Activated naive CD4-positive, alpha-beta T cell treated with anti-CD3 and anti-CD28 coated beads, Interleukin-2, amount 10 ng/mL, durations not matched to agents 7 days and 5 days (primary cell): ENCODE results near the gene LEO1.
"Not testable (repeated sequence)": the region's sequence is repeated elsewhere in the genome, so short reads cannot be mapped to it uniquely, and the experiment has no call there.

ENCODE experiments used
- CTCF ChIA-PET: fragments of 350-600 bp; sonication (Branson Sonifier 250); formaldehyde crosslinking; loops from one replicate; lab custom pipeline; 2021; ENCODE audit warnings: antibody characterized with exemption; lab: Charles Lee
- DNase-seq: peaks from one replicate; pipeline ENCODE4 v3.0.0-alpha.2; 2020
- H3K27ac Mint-ChIP-seq: one replicate; pipeline ENCODE4 v1.8.0; 2021; ENCODE audit warnings: mild to moderate bottlenecking, moderate library complexity, mixed read lengths
- H3K27me3 Mint-ChIP-seq: one replicate; pipeline ENCODE4 v1.8.0; 2021; ENCODE audit warnings: mild to moderate bottlenecking, mixed read lengths
- H3K36me3 Mint-ChIP-seq: one replicate; pipeline ENCODE4 v1.8.0; 2021; ENCODE audit warnings: mixed read lengths
- H3K4me1 Mint-ChIP-seq: one replicate; pipeline ENCODE4 v1.8.0; 2021; ENCODE audit warnings: mixed read lengths
- H3K4me3 Mint-ChIP-seq: one replicate; pipeline ENCODE4 v1.8.0; 2021; ENCODE audit warnings: mild to moderate bottlenecking, moderate library complexity, mixed read lengths
- H3K9me3 Mint-ChIP-seq: one replicate; pipeline ENCODE4 v1.8.0; 2021; ENCODE audit warnings: mixed read lengths

The LEO1 gene

DNA sequence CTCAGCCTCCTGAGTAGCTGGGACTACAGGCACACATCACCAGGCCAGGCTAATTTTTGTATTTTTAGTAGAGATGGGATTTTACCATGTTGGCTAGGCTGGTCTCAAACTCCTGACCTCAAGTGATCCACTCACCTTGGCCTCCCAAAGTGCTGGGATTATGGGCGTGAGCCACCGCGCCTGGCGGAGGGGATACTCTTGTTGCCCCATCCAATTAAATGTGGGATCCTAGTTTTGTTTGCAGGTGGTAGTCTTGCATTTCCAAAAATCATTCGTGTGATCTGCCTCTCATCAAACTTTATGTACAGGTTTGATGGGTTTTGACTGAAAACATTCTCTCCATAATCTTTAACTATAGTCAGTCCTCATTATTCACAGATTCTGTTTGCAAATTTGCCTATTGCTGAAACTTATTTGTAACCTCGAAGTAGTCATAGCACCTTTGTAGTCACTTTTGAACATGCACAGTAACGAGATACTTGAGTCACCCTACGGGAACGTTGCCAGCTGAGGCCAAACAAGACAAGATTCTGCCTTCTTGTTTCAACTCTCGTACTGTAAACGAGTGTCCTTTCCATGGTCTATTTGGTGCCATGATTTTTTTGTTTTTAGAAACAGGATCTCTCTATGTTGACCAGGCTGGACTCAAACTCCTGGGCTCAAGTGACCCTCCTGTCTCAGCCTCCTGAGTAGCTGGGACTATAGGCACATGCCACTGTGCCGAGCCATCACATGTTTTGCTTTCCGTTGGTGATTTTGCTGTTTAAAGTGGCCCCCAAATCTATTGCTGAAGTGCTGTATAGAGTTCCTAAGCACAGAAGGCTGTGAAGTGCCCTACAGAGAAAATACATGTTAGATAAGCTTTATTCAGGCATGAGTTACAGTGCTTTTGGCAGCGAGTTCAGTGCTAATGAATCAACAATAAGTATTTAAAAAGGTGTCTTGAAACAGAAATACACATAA lies 39.3 kb upstream of the LEO1 start:
- no peak for DNase-seq
- Mint-ChIP-seq H3K27ac (no peak overlapping the region), H3K4me3 (no peak overlapping the region), H3K36me3 (no peaks in the 10 kb centered on the region), H3K27me3 (no peaks in the 10 kb centered on the region), H3K4me1 (peaks cover 50% of the 10 kb centered on the region), H3K9me3 (no peaks in the 10 kb centered on the region)
- CTCF ChIA-PET, result interaction anchor here (0.6 kb wide), 1 partner anchor 128 kb away, joined by 3 read pairs; no protein-coding TSS in a partner anchor

DNA sequence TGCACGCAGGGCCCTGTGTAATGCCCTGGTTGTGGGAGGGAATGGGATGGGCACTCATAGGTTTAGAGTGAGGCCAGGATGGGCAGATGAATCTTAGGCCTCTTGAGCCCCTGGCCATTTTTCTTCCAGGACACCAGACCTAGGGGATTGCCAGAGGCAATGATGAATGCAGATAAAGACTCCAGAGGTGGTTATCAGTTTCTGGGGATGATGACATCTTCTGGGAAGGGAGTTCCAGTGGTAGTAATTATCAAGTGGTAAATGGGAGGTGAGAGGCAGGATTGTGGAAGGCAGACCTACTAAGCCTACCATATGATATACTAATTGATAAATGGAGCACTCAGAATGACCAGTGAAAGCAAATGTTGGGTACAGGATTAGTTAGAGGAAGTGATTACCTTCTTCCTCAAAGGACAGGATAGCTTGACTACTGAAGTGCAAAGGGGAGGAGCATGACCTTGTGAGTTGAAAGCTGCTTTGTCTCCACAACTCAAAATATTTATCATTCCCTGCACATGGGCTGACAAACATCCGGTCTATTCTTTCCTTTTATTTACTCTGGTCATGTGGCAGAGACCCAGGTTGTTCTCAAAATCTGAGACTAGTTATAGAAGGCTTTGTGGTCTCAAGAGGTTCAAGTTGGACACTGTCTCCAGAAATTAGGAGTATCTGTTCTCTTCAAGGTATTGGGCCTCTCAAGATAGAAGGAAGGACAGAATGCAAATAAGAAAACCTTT lies 37.3 kb upstream of the LEO1 start:
- H3K27me3 Mint-ChIP-seq, result no peaks in the 10 kb centered on the region
- no peak for DNase-seq
- no peak overlapping the region for H3K4me3 Mint-ChIP-seq
- CTCF ChIA-PET, result no interaction called here
- peaks cover 53% of the 10 kb centered on the region for H3K4me1 Mint-ChIP-seq
- H3K36me3 Mint-ChIP-seq, result no peaks in the 10 kb centered on the region
- no peaks in the 10 kb centered on the region for H3K9me3 Mint-ChIP-seq
- H3K27ac Mint-ChIP-seq, result no peak overlapping the region

DNA sequence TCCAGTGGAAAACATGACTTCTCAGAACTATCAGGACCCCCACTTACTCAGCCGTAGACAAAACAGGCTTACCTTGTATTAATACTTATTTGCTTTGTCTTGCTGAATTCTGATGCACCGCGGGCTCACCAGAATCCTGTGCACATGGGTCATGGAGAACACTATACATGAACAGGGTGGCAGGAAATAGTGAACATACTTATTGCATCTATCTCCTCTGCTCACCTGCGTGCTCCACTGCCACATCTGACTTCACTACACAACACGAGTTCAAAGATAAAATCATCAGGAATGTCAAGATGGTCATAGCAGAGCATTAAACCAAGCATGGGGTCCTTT lies 36.8 kb upstream of the LEO1 start:
- no peak for DNase-seq
- H3K27ac Mint-ChIP-seq, result peak overlapping the region; percentile 82
- no peak overlapping the region for H3K4me3 Mint-ChIP-seq
- H3K27me3 Mint-ChIP-seq, result no peaks in the 10 kb centered on the region
- CTCF ChIA-PET, result no interaction called here
- H3K4me1 Mint-ChIP-seq, result peaks cover 51% of the 10 kb centered on the region
- H3K9me3 Mint-ChIP-seq, result peaks cover under 1% of the 10 kb centered on the region
- H3K36me3 Mint-ChIP-seq, result no peaks in the 10 kb centered on the region

DNA sequence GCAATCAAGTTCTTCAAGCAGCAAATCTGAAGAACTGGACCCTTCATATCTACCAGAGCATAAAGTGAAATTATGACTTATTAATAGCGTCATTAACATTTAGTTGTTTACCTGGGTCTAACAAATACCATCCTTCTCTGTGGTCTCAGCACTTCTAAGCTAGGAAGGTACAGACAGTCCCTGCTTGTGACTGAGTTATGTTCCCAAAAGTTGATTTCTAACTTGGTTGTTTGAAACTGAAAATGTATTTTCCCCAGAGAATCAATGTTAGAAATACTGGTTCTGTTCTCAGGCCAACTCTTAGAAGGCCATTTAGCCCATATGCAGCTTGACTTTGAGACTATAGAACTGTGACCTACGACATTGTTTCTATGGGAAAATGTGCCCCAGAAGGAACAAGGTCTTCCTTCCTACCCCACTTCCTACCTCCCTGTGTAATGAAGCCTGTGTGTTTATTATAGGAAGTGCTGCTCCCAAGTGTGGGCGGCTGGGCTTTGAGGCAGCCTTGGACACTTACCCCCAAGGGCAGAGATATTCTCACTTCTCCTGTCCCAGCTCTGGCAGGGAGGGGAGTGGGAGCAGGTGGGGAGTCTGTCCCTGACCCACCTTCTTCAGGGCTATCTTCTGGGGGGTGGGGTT lies 35.2 kb upstream of the LEO1 start:
- peaks cover 3% of the 10 kb centered on the region for H3K9me3 Mint-ChIP-seq
- DNase-seq, result no peak
- peaks cover 41% of the 10 kb centered on the region for H3K4me1 Mint-ChIP-seq
- no peaks in the 10 kb centered on the region for H3K36me3 Mint-ChIP-seq
- CTCF ChIA-PET, result interaction anchor here (0.6 kb wide), 2 partner anchors 25 to 848 kb away, joined by 3 read pairs; no protein-coding TSS in a partner anchor
- no peak overlapping the region for H3K4me3 Mint-ChIP-seq
- no peaks in the 10 kb centered on the region for H3K27me3 Mint-ChIP-seq
- peak overlapping the region; percentile 2 for H3K27ac Mint-ChIP-seq

DNA sequence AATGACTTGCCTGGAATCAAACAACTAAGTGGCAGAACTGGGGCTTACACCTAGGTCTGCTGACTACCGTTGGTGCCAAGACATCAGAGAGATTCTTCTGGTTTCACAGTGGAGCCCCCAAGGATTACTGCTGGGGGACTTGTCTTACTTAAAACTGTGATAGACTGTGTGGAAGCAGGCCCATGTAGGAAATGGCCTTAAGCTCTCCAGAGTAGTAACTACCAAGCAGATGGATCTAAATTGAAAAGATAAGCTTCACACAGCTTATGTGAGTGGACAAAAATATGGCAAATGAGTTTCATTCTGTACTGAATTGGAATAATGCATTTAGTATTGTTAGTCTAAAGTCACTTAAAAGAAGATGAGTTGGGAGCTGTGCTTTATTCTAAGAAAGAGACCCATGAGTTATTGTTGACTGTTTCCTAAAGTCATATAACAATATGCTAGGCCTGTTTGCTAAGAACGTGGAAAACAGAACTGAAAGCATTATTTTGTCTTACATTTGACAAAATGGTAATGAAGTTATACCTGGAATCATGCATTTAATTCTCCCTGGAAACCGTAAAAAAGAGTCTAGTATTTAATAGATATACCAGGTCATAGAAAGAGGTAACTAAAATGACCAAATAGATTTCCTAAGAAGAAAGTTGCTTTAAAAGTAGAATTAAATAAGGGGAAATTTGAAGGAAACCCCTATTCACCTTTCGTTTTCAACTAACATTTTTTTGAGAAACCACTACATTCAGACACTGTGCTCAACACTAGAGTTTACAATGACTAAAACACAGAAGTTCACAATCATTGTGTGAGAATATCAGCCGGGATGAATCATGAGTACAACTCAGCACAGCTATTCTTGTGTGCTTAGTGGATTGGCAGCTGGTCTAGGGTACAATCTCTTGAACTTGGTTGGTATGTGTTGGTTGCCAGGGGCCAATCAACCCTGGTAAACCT lies 34.4 kb upstream of the LEO1 start:
- H3K27me3 Mint-ChIP-seq, result peaks cover 4% of the 10 kb centered on the region
- H3K27ac Mint-ChIP-seq, result peak overlapping the region; percentile 2
- CTCF ChIA-PET, result interaction anchor here (0.6 to 1.3 kb wide), 3 partner anchors 25 to 242 kb away, joined by 3 to 4 read pairs (median 4); no protein-coding TSS in a partner anchor
- H3K4me1 Mint-ChIP-seq, result peaks cover 41% of the 10 kb centered on the region
- no peak for DNase-seq
- H3K4me3 Mint-ChIP-seq, result no peak overlapping the region
- no peaks in the 10 kb centered on the region for H3K36me3 Mint-ChIP-seq
- H3K9me3 Mint-ChIP-seq, result peaks cover 3% of the 10 kb centered on the region

DNA sequence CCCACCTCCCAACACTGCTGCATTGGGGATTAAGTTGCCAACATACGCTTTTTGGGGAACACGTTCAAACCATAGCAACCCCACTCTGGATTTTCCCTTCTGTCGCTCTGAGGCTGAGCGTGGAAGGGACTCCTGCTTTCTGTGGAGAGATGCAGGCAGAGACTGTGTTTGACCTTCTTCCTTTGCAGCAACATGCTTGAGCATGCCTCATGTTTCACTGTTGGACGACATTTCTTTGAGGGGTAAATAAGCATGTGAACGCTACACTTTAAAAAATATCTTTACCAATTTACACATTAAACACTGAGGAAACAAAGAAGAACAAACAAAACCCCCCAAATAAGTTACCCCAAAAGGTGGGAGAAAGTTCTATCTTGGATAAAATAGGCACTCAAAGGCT lies 33.2 kb upstream of the LEO1 start:
- Mint-ChIP-seq H3K36me3 (no peaks in the 10 kb centered on the region), H3K27ac (no peak overlapping the region), H3K4me1 (peaks cover 41% of the 10 kb centered on the region), H3K27me3 (peaks cover 7% of the 10 kb centered on the region), H3K4me3 (no peak overlapping the region), H3K9me3 (peaks cover 3% of the 10 kb centered on the region)
- CTCF ChIA-PET, result interaction anchor here (1.2 to 1.5 kb wide), 3 partner anchors 15 to 204 kb away, joined by 3 to 4 read pairs (median 4); no protein-coding TSS in a partner anchor
- DNase-seq, result no peak

DNA sequence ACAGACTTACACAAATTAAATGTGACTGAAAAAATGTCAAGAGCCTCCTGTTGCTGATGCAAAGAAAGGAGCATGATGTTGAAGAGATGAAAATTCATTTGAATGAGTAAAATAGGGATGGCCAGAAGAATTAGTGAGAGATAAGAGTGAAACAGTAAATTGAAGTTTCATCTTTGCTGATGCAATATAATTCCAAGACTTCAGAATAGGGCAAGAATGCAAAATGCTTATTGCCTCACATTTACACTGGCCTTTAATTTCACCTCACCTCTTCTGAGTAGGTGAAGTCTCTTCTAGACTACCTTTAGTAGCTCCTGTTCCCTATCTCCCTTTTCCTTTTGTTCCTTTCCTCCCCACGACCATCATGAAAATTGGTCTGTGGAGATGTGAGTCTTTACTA lies 32.1 kb upstream of the LEO1 start:
- DNase-seq, result no peak
- H3K27ac Mint-ChIP-seq, result no peak overlapping the region
- peaks cover 35% of the 10 kb centered on the region for H3K4me1 Mint-ChIP-seq
- no peaks in the 10 kb centered on the region for H3K36me3 Mint-ChIP-seq
- peaks cover 3% of the 10 kb centered on the region for H3K9me3 Mint-ChIP-seq
- H3K27me3 Mint-ChIP-seq, result peaks cover 7% of the 10 kb centered on the region
- CTCF ChIA-PET, result interaction anchor here (1.2 to 1.5 kb wide), 2 partner anchors 16 to 205 kb away, joined by 3 to 4 read pairs; no protein-coding TSS in a partner anchor
- H3K4me3 Mint-ChIP-seq, result no peak overlapping the region

DNA sequence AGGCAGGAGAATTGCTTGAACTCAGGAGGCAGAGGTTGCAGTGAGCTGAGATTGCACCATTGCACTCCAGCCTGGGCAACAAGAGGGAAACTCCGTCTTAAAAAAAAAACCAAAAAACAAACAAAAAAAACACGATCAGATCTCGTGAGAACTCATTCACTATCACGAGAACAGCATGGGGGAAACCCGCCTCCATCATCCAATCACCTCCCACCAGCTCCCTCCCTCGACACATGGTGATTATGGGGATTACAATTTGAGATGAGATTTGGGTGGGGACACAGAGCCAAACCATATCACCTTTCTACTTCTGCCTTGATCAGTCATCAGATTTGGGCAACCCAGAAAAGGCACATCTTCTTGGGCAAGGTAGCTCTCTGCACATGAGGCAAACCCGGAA lies 31.5 kb upstream of the LEO1 start:
- peaks cover 29% of the 10 kb centered on the region for H3K4me1 Mint-ChIP-seq
- H3K4me3 Mint-ChIP-seq, H3K9me3 Mint-ChIP-seq, H3K27ac Mint-ChIP-seq, DNase-seq, H3K36me3 Mint-ChIP-seq, H3K27me3 Mint-ChIP-seq: not testable (repeated sequence)
- CTCF ChIA-PET, result interaction anchor here (1.5 kb wide), 1 partner anchor 205 kb away, joined by 4 read pairs; no protein-coding TSS in a partner anchor

DNA sequence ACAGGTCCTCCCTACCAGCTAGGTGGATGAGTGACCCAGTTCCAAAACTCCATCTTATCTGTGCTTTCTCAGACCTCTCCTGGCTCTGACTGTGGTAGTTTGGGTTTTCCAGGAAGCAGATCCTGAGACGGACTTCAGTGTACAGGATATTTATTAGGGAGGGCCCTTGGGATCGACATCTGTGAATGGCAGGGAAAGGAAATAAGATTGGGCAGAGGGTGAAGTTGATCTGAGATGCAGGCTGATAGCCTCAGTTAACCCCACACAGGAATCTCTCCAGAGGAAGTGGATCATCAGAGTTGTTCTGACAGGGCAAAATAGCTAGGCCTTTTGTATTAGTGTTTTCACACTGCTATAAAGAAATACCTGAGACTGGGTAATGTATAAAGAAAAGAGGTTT lies 30.8 kb upstream of the LEO1 start:
- Mint-ChIP-seq H3K36me3 (no peaks in the 10 kb centered on the region), H3K27ac (no peak overlapping the region), H3K27me3 (peaks cover 7% of the 10 kb centered on the region), H3K9me3 (peaks cover 3% of the 10 kb centered on the region), H3K4me1 (peaks cover 23% of the 10 kb centered on the region), H3K4me3 (no peak overlapping the region)
- DNase-seq, result no peak
- CTCF ChIA-PET, result no interaction called here

DNA sequence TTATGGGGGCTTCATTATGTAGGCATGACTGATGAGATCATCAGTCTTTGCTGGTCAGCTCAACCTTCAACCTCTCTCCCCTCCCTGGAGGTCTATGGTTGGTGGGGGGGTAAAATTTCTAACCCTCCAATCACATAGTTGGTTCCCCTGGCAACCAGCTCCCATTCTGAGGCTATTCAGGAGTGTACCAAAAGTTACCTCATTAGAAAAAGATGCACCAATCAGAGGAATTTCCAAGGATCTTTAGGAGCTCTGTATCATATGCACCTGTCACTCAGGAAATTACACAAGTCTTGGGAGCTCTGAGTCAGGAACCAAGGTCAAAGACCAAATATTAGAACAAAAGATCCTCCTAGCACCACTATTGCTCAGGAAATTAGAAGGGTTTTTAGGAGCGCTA lies 21.4 kb upstream of the LEO1 start:
- no peak for DNase-seq
- CTCF ChIA-PET, result interaction anchor here (1.0 kb wide), 2 partner anchors 83 to 86 kb away, joined by 3 read pairs; no protein-coding TSS in a partner anchor
- Mint-ChIP-seq H3K9me3 (no peaks in the 10 kb centered on the region), H3K4me1 (no peaks in the 10 kb centered on the region), H3K36me3 (no peaks in the 10 kb centered on the region), H3K27me3 (no peaks in the 10 kb centered on the region), H3K4me3 (no peak overlapping the region), H3K27ac (no peak overlapping the region)

DNA sequence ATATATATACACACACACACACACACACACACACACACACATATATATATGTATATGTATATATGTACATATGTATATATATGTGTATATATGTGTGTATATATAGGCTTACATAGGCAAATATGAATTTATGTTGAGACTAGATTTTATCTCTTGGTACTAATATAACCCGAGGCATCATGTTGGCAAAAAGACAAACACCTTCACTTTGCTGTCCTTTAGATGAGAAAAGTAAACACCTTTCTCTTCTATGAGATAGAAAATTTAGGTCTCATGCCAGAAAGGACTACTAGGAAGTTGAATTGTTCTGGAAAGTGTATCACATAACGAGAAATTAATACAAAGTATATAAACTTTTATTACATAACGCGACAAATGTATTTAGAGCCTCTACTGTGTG lies 19.6 kb upstream of the LEO1 start:
- CTCF ChIA-PET, result no interaction called here
- Mint-ChIP-seq H3K4me3 (no peak overlapping the region), H3K27me3 (peaks cover 8% of the 10 kb centered on the region), H3K9me3 (no peaks in the 10 kb centered on the region), H3K36me3 (no peaks in the 10 kb centered on the region), H3K4me1 (no peaks in the 10 kb centered on the region), H3K27ac (no peak overlapping the region)
- no peak for DNase-seq

DNA sequence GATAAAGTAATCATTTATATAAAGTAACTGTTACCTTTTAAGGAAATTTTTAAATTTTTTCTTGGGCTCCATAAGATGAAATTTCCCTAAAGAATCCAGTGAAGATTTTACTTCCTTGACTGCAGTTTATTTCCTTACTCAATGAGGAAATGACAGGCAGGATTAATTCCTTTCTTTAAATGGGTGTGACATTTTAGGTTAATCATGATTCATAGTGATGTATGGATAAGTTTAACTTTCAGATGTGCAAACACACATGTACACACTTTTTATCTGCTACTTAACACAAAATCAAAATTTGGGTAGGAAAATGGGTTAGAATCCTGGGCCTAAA lies 11.2 kb upstream of the LEO1 start:
- DNase-seq, result no peak
- H3K4me3 Mint-ChIP-seq, result no peak overlapping the region
- H3K4me1 Mint-ChIP-seq, result peaks cover 17% of the 10 kb centered on the region
- peaks cover 12% of the 10 kb centered on the region for H3K27me3 Mint-ChIP-seq
- no peak overlapping the region for H3K27ac Mint-ChIP-seq
- H3K36me3 Mint-ChIP-seq, result no peaks in the 10 kb centered on the region
- CTCF ChIA-PET, result interaction anchor here (1.1 to 1.3 kb wide), 3 partner anchors 97 to 245 kb away, joined by 3 to 5 read pairs (median 3); no protein-coding TSS in a partner anchor
- H3K9me3 Mint-ChIP-seq, result no peaks in the 10 kb centered on the region
